ENCODE results near the gene FAM3C. TPM values are rescaled to one million over a fixed set of nuclear protein-coding genes. Genes with fewer than 3 reads are reported as not detected.

FAM3C gene
- total and polyA plus RNA-seq, 10 of the 15 experiments (the other 5 are each of a cell fraction or from before 2014, with no cell fraction given): 11.0 to 110 (median 27.8) TPM

DNA sequence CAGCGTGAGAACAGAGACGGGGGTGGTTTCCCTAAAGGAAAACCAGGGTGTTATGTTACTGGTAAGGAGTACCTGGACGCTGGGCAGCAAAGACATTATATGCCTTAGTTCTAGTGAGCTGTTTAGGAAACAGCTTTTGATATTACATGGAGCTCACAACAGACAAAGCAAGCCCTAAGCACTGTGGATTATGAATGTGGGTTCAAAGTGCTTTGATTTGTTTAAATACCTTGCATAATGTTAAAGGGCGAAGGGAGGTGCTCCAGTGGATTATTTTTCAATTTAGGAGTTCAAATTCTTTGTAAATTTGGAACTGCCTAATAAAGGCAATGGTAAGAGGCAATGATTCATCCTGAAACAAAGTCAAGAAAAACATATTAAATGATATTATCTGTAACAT lies 53.5 kb downstream of the FAM3C start (continued):
- TF ChIP-seq, protein P1, sequence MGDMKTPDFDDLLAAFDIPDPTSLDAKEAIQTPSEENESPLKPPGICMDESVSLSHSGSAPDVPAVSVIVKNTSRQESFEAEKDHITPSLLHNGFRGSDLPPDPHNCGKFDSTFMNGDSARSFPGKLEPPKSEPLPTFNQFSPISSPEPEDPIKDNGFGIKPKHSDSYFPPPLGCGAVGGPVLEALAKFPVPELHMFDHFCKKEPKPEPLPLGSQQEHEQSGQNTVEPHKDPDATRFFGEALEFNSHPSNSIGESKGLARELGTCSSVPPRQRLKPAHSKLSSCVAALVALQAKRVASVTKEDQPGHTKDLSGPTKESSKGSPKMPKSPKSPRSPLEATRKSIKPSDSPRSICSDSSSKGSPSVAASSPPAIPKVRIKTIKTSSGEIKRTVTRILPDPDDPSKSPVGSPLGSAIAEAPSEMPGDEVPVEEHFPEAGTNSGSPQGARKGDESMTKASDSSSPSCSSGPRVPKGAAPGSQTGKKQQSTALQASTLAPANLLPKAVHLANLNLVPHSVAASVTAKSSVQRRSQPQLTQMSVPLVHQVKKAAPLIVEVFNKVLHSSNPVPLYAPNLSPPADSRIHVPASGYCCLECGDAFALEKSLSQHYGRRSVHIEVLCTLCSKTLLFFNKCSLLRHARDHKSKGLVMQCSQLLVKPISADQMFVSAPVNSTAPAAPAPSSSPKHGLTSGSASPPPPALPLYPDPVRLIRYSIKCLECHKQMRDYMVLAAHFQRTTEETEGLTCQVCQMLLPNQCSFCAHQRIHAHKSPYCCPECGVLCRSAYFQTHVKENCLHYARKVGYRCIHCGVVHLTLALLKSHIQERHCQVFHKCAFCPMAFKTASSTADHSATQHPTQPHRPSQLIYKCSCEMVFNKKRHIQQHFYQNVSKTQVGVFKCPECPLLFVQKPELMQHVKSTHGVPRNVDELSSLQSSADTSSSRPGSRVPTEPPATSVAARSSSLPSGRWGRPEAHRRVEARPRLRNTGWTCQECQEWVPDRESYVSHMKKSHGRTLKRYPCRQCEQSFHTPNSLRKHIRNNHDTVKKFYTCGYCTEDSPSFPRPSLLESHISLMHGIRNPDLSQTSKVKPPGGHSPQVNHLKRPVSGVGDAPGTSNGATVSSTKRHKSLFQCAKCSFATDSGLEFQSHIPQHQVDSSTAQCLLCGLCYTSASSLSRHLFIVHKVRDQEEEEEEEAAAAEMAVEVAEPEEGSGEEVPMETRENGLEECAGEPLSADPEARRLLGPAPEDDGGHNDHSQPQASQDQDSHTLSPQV (IDR thresholded peaks at IDR 0.05): no peak

DNA sequence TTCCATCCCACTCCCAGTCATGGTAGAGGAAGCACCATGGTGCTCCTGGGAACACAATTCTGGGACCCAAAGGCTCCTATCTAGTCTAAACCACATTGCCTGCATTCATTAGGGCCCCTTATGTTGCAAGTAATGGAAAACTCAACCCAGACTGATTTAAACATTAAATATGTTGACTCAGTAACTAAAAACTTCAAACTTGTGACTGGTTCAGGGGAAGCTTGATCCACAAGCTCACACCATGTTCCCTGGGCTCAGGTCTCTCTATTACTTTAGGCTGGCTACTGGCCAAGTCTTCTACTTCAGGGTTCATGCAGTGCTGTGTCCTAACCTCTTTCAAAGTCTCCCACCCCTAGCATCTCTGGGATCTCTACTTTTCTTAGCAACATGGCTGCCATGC lies 54.2 kb downstream of the FAM3C start:
- FAIRE-seq: no peak
- intact Hi-C loops (cut with micrococcal nuclease; ENCODE audit: unreplicated experiment): no loop called here
- no TSS peak for BruUV-seq (replicated peaks)
- Histone ChIP-seq H3K9me3 (replicated peaks; ENCODE audit: control insufficient read depth, insufficient read depth, low read length) (no peaks in the 10 kb centered on the region), H2AFZ (ENCODE audit: control insufficient read depth, low read depth, low read length) (no peak overlapping the region), H3K27me3 (replicated peaks in 1 of 2; ENCODE audit: control insufficient read depth in 2 of 2, insufficient read depth in 2 of 2, low read length in 1 of 2) (no peaks in the 10 kb centered on the region), H3K79me2 (ENCODE audit: control insufficient read depth, insufficient read depth, low read length) (no peaks in the 10 kb centered on the region), H3K9ac (ENCODE audit: control insufficient read depth, insufficient read depth, low read length) (no peak overlapping the region), H3K4me1 (ENCODE audit: control insufficient read depth, insufficient read depth, low read length) (no peaks in the 10 kb centered on the region), H3K36me3 (ENCODE audit: control insufficient read depth in 2 of 2, insufficient read depth in 2 of 2, low read length in 1 of 2) (peaks cover 0 to under 1% of the 10 kb centered on the region in 2 experiments; a peak in 3 of 4 replicates), H3K27ac (ENCODE audit: control insufficient read depth, insufficient read depth) (no peak overlapping the region), H3K4me2 (ENCODE audit: control insufficient read depth, insufficient read depth) (no peak overlapping the region), H4K20me1 (ENCODE audit: control insufficient read depth, insufficient read depth) (no peaks in the 10 kb centered on the region), H3K4me3 (no peak overlapping the region)
- RAD21 ChIA-PET (ENCODE audit: unreplicated experiment): interaction anchor here (0.5 kb wide), 1 partner anchor 281 kb away, joined by 3 read pairs; no protein-coding TSS in a partner anchor
- CTCF ChIA-PET: no interaction called here
- in situ Hi-C loops (cut with MboI): no loop called here
- SMC1A ChIA-PET (ENCODE audit: uncharacterized antibody, unreplicated experiment): interaction anchor here (1.6 kb wide), 1 partner anchor 25 kb away, joined by 5 read pairs; no protein-coding TSS in a partner anchor
- POLR2A ChIA-PET: no interaction called here
- no peak for TF ChIP-seq TCF7 (IDR thresholded peaks at IDR 0.05; ENCODE audit: borderline replicate concordance)
- TF ChIP-seq TCF12 (IDR thresholded peaks at IDR 0.05; ENCODE audit: low read depth, low read length): no peak
- TF ChIP-seq ZNF217 (IDR thresholded peaks at IDR 0.05): no peak
- TF ChIP-seq, protein P2, sequence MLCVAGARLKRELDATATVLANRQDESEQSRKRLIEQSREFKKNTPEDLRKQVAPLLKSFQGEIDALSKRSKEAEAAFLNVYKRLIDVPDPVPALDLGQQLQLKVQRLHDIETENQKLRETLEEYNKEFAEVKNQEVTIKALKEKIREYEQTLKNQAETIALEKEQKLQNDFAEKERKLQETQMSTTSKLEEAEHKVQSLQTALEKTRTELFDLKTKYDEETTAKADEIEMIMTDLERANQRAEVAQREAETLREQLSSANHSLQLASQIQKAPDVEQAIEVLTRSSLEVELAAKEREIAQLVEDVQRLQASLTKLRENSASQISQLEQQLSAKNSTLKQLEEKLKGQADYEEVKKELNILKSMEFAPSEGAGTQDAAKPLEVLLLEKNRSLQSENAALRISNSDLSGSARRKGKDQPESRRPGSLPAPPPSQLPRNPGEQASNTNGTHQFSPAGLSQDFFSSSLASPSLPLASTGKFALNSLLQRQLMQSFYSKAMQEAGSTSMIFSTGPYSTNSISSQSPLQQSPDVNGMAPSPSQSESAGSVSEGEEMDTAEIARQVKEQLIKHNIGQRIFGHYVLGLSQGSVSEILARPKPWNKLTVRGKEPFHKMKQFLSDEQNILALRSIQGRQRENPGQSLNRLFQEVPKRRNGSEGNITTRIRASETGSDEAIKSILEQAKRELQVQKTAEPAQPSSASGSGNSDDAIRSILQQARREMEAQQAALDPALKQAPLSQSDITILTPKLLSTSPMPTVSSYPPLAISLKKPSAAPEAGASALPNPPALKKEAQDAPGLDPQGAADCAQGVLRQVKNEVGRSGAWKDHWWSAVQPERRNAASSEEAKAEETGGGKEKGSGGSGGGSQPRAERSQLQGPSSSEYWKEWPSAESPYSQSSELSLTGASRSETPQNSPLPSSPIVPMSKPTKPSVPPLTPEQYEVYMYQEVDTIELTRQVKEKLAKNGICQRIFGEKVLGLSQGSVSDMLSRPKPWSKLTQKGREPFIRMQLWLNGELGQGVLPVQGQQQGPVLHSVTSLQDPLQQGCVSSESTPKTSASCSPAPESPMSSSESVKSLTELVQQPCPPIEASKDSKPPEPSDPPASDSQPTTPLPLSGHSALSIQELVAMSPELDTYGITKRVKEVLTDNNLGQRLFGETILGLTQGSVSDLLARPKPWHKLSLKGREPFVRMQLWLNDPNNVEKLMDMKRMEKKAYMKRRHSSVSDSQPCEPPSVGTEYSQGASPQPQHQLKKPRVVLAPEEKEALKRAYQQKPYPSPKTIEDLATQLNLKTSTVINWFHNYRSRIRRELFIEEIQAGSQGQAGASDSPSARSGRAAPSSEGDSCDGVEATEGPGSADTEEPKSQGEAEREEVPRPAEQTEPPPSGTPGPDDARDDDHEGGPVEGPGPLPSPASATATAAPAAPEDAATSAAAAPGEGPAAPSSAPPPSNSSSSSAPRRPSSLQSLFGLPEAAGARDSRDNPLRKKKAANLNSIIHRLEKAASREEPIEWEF (IDR thresholded peaks at IDR 0.05; ENCODE audit: insufficient replicate concordance, low read depth, low read length): no peak
- no peak for TF ChIP-seq FOS (IDR thresholded peaks at IDR 0.05; ENCODE audit: borderline replicate concordance, extremely low read depth, insufficient read length)
- TF ChIP-seq MEF2A (IDR thresholded peaks at IDR 0.05; ENCODE audit: insufficient read depth, low read depth, low read length): no peak
- TF ChIP-seq, protein P3, sequence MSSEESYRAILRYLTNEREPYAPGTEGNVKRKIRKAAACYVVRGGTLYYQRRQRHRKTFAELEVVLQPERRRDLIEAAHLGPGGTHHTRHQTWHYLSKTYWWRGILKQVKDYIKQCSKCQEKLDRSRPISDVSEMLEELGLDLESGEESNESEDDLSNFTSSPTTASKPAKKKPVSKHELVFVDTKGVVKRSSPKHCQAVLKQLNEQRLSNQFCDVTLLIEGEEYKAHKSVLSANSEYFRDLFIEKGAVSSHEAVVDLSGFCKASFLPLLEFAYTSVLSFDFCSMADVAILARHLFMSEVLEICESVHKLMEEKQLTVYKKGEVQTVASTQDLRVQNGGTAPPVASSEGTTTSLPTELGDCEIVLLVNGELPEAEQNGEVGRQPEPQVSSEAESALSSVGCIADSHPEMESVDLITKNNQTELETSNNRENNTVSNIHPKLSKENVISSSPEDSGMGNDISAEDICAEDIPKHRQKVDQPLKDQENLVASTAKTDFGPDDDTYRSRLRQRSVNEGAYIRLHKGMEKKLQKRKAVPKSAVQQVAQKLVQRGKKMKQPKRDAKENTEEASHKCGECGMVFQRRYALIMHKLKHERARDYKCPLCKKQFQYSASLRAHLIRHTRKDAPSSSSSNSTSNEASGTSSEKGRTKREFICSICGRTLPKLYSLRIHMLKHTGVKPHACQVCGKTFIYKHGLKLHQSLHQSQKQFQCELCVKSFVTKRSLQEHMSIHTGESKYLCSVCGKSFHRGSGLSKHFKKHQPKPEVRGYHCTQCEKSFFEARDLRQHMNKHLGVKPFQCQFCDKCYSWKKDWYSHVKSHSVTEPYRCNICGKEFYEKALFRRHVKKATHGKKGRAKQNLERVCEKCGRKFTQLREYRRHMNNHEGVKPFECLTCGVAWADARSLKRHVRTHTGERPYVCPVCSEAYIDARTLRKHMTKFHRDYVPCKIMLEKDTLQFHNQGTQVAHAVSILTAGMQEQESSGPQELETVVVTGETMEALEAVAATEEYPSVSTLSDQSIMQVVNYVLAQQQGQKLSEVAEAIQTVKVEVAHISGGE (CRISPR knock-in tag; IDR thresholded peaks at IDR 0.05): no peak
- no peak for TF ChIP-seq WRNIP1 (IDR thresholded peaks at IDR 0.05; ENCODE audit: borderline replicate concordance, low read depth, low read length)
- TF ChIP-seq ZSCAN29 (IDR thresholded peaks at IDR 0.05): no peak
- no peak for DNase-seq (ENCODE audit: low read depth, low spot score)
- no peak for ATAC-seq

Data from GM12878 (cell line).